ENCODE data around the gene MTMR10.

The MTMR10 gene

DNA sequence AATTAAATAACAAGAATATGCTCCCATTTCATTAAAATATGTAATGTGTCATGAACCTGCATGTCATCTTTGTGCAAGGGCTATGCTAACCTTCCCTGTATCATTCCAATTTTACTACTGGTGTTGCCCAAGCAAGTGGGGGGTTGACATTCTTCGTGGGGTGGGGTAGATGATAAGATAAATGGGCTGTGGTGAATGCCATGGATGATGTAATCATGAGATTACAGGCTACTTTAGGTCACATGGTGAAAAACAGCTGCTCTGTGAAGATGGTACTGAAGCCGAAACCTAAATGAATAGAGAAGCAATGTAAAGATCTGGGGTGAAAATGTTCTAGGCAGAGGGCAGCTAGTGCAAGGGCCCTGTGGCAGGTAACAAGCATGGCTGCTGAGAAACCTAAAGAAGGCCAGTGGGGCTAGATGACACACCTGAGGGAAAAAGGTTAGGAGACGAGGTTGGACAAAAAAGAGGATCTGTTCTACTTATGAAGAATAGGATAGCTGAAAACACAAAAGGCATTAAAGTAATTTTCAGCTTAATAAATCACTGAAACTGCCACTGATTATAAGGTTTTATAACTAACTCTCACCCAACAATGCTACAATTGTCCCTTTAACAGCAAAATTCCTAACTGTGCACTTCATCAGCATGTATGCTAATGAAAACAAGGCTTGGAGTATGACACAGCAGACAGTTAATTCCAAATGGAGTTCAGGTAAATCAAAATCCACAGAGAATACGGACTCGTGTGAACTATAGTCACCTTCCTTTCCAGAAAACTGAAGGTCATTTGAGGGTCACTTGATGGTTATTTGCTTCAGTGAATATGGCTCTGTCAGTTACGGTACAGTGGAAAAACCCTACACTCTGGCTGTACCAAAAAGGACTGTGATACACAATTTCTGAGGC is 35.0 kb downstream of the MTMR10 start:
- TF ChIP-seq ZNF274 (IDR thresholded peaks at IDR 0.05; ENCODE audit: low read depth, low read length): no peak
- no peak overlapping the region for H3K4me3 ChIP-seq (ENCODE audit: low read length)

DNA sequence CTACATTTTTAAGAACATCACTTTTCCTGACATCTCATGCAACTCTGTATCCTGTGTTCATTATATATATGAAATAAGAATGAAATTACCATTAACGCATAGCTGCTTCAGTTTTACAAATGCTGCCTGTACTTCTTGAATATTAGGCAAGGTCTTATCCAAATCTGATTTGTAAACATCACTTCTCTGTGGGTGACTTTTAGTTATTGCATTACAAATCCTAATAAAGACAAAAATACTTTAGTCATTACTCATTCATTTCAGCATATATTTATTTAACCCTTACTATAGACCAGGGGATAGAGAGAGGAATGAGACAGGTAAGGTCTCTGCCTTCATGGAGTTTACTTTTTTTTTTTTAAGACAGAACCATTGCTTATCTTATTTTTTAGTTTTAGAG is 36.8 kb downstream of the MTMR10 start:
- no peak overlapping the region for H3K4me3 ChIP-seq (ENCODE audit: low read length)
- no peak for TF ChIP-seq ZNF274 (IDR thresholded peaks at IDR 0.05; ENCODE audit: low read depth, low read length)

DNA sequence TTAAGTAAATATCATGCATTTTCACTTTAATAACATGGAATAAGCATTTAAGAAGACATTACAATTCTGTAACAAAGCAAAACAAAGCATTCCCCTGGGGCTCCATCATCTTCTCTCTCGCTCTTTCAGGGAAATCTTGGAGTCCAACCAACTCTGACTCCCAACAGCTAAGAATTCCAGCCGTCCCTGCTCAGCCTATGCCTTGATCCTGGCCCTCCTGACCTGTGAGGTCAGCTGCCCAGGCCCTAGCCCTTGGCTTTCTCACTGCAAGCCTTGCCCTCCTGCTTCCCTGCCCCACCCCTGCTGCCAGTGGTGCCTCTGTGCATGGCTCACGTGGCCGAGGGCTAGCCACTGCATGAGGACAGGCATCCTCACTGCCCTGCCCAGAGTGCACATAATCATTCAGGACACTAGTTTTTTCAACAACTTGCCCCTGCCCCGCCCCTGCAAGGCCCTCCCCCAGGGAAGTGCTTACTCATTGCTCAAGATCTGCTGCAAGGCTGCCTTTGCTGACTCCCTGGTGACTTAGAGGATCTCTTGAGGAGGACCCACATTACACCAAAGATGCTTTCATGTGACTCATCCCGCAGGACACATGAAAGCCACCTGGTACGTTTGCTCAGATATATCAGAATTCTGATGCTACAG is 37.6 kb downstream of the MTMR10 start:
- TF ChIP-seq ZNF274 (IDR thresholded peaks at IDR 0.05; ENCODE audit: low read depth, low read length): no peak
- no peak overlapping the region for H3K4me3 ChIP-seq (ENCODE audit: low read length)

DNA sequence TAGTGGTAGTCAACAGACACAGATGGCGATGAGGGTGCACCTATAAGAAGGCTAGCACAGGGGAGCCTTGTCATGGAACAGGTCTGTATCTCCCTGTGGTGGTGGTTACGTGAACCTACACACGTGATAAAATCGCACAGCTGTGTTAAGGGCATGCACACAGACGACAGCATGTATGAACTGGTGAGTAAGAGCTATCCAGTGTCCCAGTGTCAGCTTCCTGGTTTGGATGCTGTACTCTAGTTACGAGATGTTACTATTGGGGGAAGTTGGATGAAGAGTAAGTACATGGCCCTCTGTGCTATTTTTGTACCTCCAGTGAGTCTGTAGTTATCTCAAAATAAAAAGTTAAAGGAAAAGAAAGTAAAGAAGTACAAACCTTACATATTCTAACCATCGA is 38.2 kb downstream of the MTMR10 start:
- H3K4me3 ChIP-seq (ENCODE audit: low read length): no peak overlapping the region
- TF ChIP-seq ZNF274 (IDR thresholded peaks at IDR 0.05; ENCODE audit: low read depth, low read length): no peak

DNA sequence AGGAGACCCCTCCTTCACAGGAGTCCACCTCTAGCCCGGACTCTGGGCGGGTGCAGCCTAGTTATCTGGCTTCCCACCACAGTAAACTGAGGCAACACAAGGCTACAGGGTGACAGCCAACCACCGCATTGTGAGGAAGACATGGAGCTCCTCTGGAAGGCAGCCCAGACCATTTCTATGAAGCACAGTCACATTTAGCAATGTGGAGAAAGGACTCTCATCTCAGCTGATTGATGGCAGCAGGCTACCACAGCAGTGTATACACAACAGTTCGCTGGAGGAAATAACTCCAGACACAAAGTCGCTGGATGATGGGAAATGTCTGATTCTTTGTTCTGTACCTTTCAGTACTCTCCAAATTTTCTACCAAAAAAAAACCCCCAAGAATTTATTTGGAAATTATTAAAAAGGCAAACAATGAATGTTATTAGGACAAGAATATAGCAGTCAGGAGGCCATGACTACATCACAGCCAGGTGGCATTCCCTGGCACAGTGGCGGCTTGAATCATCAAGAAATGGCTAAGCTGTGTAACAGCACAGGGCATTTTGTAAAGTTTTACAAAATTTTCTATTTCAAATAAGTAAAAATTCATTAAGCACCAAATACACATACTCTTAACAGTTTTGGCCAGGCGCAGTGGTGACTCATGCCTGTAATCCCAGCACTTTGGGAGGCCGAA is 47.6 kb downstream of the MTMR10 start:
- H3K4me3 ChIP-seq (ENCODE audit: low read length): no peak overlapping the region
- TF ChIP-seq ZNF274 (IDR thresholded peaks at IDR 0.05; ENCODE audit: low read depth, low read length): no peak

DNA sequence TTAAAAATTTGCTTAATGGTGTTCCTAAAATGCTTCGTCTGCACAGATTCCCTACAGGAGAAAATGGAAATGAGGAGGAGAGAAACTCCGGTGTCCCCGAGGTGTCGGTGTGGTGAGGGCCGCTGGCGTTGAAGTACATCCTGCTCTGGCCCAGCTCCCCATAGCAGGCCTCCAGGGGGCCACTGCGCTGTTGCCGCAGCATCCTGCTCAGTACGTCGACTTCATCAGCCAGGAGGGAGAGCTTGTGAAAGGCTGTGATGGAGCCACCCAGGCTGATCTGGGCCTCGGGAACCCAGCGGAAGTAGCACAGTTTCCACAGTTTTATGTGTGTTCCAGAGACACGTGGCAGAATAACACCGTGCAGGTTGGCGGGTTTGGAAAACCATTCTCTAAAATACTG is 49.9 kb downstream of the MTMR10 start:
- H3K4me3 ChIP-seq (ENCODE audit: low read length): no peak overlapping the region
- no peak for TF ChIP-seq ZNF274 (IDR thresholded peaks at IDR 0.05; ENCODE audit: low read depth, low read length)

DNA sequence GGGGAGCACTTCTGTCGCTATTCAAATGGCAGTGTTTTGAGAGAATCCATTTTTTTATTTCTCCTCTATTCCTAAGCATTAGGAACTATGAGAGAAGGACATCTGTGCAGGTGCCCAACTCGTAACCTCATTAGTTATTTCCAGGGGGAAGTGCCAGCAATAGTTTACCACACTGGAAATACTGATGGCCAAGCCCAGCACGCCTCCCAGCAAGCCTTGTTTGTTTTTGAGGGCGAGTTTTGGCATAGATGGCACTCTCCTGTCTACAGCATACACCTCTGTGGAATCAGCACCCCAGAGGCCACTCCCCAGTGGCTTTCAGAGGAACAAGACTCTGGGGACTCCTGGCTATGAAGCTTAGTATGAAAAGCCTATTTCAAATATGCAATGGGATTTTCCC is 51.1 kb downstream of the MTMR10 start:
- no peak overlapping the region for H3K4me3 ChIP-seq (ENCODE audit: low read length)
- TF ChIP-seq ZNF274 (IDR thresholded peaks at IDR 0.05; ENCODE audit: low read depth, low read length): no peak

DNA sequence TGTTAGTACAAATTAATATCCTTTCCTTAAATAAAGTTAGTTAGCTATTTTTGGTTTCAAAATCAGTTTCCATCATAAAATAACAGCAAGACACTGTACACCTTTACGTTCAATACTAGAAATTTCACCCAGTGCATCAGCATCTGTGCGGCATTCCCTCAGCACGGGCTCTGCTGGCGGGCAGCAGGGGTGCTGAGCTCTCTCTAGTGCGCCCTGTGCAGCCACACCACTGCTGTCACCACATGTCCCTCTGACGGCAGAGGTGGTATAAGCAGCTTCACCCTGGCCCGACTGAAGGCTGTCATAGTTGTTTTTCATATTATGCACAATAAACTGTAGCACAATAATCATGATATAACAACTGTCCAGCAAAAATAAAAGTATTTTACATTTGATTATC is 52.3 kb downstream of the MTMR10 start:
- H3K4me3 ChIP-seq (ENCODE audit: low read length): no peak overlapping the region
- no peak for TF ChIP-seq ZNF274 (IDR thresholded peaks at IDR 0.05; ENCODE audit: low read depth, low read length)

DNA sequence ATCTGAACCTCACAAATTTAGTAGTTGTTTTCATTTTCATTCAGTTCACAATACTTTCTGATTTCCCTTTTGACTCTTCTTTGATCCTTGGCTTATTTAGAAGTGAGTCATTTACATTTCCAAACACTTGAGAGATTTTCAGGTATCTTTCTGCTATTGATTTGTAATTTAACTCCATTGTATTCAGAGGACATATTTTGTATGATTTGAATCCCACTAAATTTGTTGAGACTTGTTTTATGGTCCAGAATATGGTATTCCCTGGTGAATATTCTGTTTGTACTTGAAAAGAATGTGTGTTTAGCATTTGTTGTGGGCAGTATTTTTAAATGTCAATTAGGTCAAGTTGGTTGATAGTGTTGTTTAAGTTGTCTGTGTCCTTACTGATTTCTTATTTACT is 58.1 kb downstream of the MTMR10 start:
- no peak overlapping the region for H3K4me3 ChIP-seq (ENCODE audit: low read length)
- TF ChIP-seq ZNF274 (IDR thresholded peaks at IDR 0.05; ENCODE audit: low read depth, low read length): no peak

DNA sequence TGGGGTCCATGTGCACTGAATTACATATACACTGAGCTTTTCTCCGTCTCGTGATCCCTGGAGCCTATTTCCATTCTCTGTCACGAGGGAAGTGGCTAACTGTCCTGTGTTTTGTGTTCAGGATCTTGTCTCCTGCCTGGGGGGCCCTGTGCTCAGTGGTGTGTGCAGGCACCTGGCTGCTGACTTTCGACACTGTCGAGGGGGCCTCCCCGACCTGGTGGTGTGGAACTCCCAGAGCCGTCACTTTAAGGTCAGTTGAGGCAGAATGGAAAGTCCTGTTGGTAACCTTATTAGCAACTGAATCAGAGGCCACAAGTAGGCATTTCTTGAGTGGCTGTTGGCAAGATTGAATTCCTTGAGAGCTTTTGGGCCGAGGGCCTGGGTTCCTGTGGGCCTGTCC is 61.0 kb downstream of the MTMR10 start:
- no peak for TF ChIP-seq ZNF274 (IDR thresholded peaks at IDR 0.05; ENCODE audit: low read depth, low read length)
- H3K4me3 ChIP-seq (ENCODE audit: low read length): no peak overlapping the region

DNA sequence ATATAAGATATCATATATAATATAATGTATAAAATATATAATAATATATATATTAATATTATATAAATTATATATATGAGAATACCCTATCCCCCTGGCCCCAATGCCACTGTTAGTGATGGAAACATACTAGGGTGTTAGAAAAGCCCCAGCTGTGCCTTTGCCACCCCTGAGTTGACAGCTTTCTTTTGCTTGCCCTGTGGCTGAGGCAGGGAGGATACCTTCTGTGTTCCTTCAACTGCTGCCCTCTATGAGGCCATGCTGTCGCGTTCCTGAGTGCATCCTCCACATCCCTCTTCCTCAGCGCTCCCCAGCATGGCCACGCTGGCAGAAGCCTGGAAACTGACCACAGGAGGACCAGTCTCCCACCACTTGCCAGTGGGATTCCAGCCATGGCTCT is 61.4 kb downstream of the MTMR10 start:
- no peak for TF ChIP-seq ZNF274 (IDR thresholded peaks at IDR 0.05; ENCODE audit: low read depth, low read length)
- no peak overlapping the region for H3K4me3 ChIP-seq (ENCODE audit: low read length)

DNA sequence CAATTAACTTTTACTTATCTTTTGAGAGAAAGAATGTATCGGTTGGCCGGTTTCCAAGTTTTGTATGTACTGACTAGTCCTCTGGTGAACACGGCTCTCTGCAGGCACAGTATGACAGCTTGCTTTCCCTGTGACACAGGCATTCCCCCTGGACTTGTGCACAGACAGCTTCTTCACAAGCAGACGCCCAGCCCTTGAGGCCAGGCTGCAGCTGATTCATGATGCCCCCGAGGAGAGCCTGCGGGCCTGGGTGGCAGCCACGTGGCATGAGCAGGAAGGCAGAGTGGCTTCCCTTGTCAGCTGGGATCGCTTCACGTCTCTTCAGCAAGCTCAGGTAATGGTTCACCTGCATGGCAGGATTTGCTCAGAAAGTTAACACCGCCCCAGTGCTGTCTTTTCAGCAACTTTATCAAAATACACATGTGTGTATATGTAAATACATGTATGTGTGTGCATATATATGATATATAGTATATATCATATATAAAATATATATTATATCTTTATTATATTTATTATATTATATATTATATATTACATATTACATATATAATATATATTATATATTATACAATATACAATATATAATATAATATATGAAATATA is 62.3 kb downstream of the MTMR10 start:
- TF ChIP-seq ZNF274 (IDR thresholded peaks at IDR 0.05; ENCODE audit: low read depth, low read length): no peak

DNA sequence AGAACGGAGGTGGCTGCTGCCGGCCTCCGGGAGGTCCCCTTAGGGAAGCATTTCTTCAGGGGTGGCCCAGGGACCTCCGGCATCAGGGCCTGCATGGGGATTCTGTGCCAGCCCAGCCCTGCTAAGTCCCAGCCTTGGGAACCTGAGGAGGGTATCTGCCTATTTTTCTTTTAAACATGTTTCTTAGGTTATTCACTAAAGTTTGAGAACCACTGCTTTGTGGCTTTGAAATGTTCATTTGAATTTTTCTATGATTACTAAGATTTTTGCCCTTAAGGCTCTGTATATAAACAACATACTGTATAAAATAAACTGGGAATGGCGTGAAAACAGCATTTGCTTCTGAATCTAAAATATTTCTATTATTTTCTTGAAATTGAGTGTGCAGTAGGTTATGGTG is 63.4 kb downstream of the MTMR10 start:
- TF ChIP-seq ZNF274 (IDR thresholded peaks at IDR 0.05; ENCODE audit: low read depth, low read length): no peak
- no peak overlapping the region for H3K4me3 ChIP-seq (ENCODE audit: low read length)

More for the DNA sequence above, 62.3 kb downstream of the MTMR10 start:
- H3K4me3 ChIP-seq (ENCODE audit: low read length): no peak overlapping the region

DNA sequence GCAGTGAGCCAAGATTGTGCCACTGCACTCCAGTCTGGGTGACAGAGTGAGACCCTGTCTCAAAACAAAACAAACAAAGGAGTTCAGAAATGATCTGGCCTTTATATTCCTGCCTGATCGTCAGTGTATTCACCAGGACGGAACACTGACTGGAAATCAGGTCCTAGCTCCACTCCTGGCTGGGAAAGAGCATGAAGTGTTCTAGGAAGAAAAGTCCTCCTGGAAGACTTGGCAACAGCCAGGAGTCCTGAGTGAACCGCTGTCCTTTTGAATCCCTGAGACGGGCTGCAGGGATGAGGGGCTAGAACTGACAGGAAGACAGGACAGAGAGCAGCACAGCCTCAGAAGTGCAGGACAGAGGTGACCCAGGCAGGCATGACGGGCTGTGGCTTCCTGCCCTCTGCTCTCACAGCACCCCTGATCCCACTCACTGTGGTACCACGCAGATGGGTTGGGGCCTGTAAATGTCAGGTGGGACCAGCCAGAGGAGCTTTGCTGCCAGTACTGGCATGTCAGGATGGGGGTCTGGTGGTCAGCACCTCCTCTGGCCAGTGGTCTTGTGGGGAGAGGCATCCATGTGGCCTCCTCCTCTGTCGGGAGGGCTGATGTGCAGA is 64.2 kb downstream of the MTMR10 start:
- H3K4me3 ChIP-seq (ENCODE audit: low read length): no peak overlapping the region
- TF ChIP-seq ZNF274 (IDR thresholded peaks at IDR 0.05; ENCODE audit: low read depth, low read length): no peak
